Neural progenitor cell (in vitro differentiated cells): ENCODE measurements around the gene TEDDM1.

Experiments
- CTCF ChIP-seq: fragments of 200-600 bp; sonication (generic); IDR thresholded peaks from 2 replicates; pipeline ENCODE4 v1.5.1; 2017; ENCODE audit warnings: antibody characterized with exemption, mild to moderate bottlenecking
- EZH2 ChIP-seq: fragments of 200-600 bp; sonication (generic); IDR thresholded peaks from 2 replicates; pipeline ENCODE4 v1.6.1; 2017; ENCODE audit warnings: antibody characterized with exemption, mild to moderate bottlenecking, moderate library complexity

- no peak for TF ChIP-seq CTCF
- no peak for TF ChIP-seq EZH2
Observed at GRCh38 chr1:182359645-182360044, 40.8 kb downstream of the TEDDM1 start.
